Esophagus mucosa (tissue), 1 donor: ENCODE measurements around the gene OR5J2. TPM values are rescaled to one million over a fixed set of nuclear protein-coding genes. Genes with fewer than 3 reads are reported as not detected.
"Not testable (repeated sequence)": the region's sequence is repeated elsewhere in the genome, so short reads cannot be mapped to it uniquely, and the experiment has no call there.

Experiments
- ATAC-seq: fragments of 200-7000 bp; cut with Tn5 transposase; one replicate; pipeline ENCODE4 v1.9.1; 2020
- total RNA-seq: library from RNA; stranded (reverse); gene quantifications from one replicate; pipeline ENCODE4 v1.2.4, GENCODE V29; 2023
- donor health status: DM: yes; HTN: yes; CAD: no.

Gene OR5J2
- total RNA-seq, result not detected

- no peak for ATAC-seq
Observed at GRCh38 chr11:56176318-56176717, at the start of gene OR5J2. TSS of gene OR5J2 (plus strand) at chr11:56176618. CDS start at chr11:56176618, 0 bp downstream.

- ATAC-seq, result no peak
Observed at GRCh38 chr11:56140151-56140661, 36.2 kb upstream of the OR5J2 start, which contains the start of gene OR8J3. TSS of gene OR8J3 (minus strand) at chr11:56140201. CDS start at chr11:56137718, 2,483 bp downstream.

GRCh38 chr11:56143681-56144080 is 32.7 kb upstream of the OR5J2 start:
- ATAC-seq, result not testable (repeated sequence)

GRCh38 chr11:56151376-56151775 is 25.0 kb upstream of the OR5J2 start:
- ATAC-seq, result no peak

- no peak for ATAC-seq
Observed at GRCh38 chr11:56152333-56152732, 24.1 kb upstream of the OR5J2 start.

GRCh38 chr11:56160217-56160616 is 16.2 kb upstream of the OR5J2 start, which contains the start of gene OR8K5:
TSS of gene OR8K5 (minus strand) at chr11:56160317. CDS start at chr11:56160317, 0 bp downstream.
- no peak for ATAC-seq

GRCh38 chr11:56163804-56164203 is 12.6 kb upstream of the OR5J2 start:
- ATAC-seq, result no peak

GRCh38 chr11:56172256-56172830 is 4.1 kb upstream of the OR5J2 start:
- no peak for ATAC-seq

- ATAC-seq, result no peak
Observed at GRCh38 chr11:56183459-56183858, 7.0 kb downstream of the OR5J2 start.

- ATAC-seq, result no peak
Observed at GRCh38 chr11:56188602-56189001, 12.2 kb downstream of the OR5J2 start.

- no peak for ATAC-seq
Observed at GRCh38 chr11:56196705-56197104, 20.3 kb downstream of the OR5J2 start.

- ATAC-seq, result no peak
Observed at GRCh38 chr11:56197367-56197766, 20.9 kb downstream of the OR5J2 start.

- ATAC-seq, result no peak
Observed at GRCh38 chr11:56207790-56208189, 31.4 kb downstream of the OR5J2 start.

- ATAC-seq, result no peak
Observed at GRCh38 chr11:56214537-56214936, 38.1 kb downstream of the OR5J2 start.

GRCh38 chr11:56219735-56220134 is 43.3 kb downstream of the OR5J2 start:
- ATAC-seq, result not testable (repeated sequence)

Other genes starting within 250 kb of the OR5J2 start
- not detected for gene OR5I1, start 240.2 kb upstream of the OR5J2 start, total RNA-seq
- not detected for gene OR10AG1, start 206.7 kb upstream of the OR5J2 start, total RNA-seq
- not detected for gene OR5F1, start 182.0 kb upstream of the OR5J2 start, total RNA-seq
- gene OR5AS1, start 149.0 kb upstream of the OR5J2 start, total RNA-seq, result not detected
- gene OR8I2, start 83.3 kb upstream of the OR5J2 start, total RNA-seq, result not detected
- not detected for gene OR8H2, start 72.9 kb upstream of the OR5J2 start, total RNA-seq
- gene OR8H3, start 54.2 kb upstream of the OR5J2 start, total RNA-seq, result not detected
- not detected for gene OR8J3, start 36.4 kb upstream of the OR5J2 start, total RNA-seq
- gene OR8K5, start 16.3 kb upstream of the OR5J2 start, total RNA-seq, result not detected
- not detected for gene OR5T2, start 57.6 kb downstream of the OR5J2 start, total RNA-seq
- gene OR5T3, start 75.6 kb downstream of the OR5J2 start, total RNA-seq, result not detected
- gene OR5T1, start 97.5 kb downstream of the OR5J2 start, total RNA-seq, result not detected
- gene OR8H1, start 115.6 kb downstream of the OR5J2 start, total RNA-seq, result not detected
- gene OR8K3, start 138.5 kb downstream of the OR5J2 start, total RNA-seq, result not detected
- not detected for gene OR8K1, start 169.4 kb downstream of the OR5J2 start, total RNA-seq
- not detected for gene OR8J1, start 177.7 kb downstream of the OR5J2 start, total RNA-seq
- not detected for gene OR8U1, start 199.0 kb downstream of the OR5J2 start, total RNA-seq
- gene OR5AL1, start 236.1 kb downstream of the OR5J2 start, total RNA-seq, result not detected